Measurements from ENCODE around the gene ZDHHC16. TPM values are rescaled to one million over a fixed set of nuclear protein-coding genes. Genes with fewer than 3 reads are reported as not detected.

Gene ZDHHC16
- 59.6 and 64.9 TPM in 2 replicates for total RNA-seq
- long read RNA-seq, partial matches to known transcripts: 6 of 19 reads
- long read RNA-seq, other reads (novel, unspliced or antisense): 9 of 19 reads

DNA sequence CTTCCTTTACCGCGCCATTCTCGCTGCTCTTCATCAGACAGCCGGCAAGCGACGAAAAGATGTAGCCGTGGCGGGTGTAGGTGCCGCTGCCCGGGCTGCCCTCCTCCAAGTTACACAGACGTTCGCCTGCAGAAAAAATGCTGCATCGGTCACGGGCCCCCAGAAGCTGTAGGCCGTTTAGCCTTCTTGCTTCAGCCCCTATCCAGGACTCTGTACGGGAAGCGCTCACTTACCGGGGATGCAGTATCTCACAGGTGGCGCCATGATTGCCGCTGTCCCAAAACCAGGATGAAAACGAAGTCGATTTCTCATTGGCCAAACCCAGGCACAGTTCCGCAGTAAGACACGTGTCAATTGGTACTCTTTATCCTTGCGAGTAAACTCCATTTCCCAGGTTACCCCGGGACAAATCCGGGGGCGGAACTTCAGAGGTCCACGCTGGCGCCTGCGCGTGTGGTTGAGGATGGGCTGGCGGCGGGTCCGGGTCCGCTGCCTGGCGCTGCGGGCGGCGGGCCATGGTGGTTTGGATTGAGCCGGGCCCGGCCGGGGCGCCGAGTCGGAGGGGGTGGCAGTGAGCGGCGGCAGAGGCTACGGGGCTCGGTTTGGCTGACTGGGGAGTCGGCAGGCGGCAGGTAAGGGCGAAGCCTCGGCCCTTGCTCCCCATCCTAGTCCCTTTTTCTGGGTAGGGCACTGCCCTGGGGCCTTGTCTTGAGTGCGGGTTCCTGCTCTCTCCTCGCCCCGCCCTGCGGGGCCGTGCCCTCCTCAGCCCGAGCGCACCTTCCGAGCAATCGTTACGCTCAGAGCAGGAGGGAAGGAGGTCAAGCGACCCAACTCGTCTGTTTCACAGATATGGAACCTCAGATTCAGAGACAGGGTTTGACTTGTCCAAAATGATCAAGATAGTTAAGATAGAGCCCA is at the start of gene ZDHHC16, which contains the start of gene EXOSC1:
Gene ZDHHC16, plus strand, starts transcription at position 454 of the 918 bp plus-strand sequence. CDS start 5,501 bp downstream, outside the sequence.
Gene EXOSC1, minus strand, starts transcription at position 285 of the 918 bp plus-strand sequence. Its CDS starts 21 bp downstream, at position 264.
- H3K9me3 Mint-ChIP-seq (ENCODE audit: low read depth): no peaks in the 10 kb centered on the region
- no peaks in the 10 kb centered on the region for H3K27me3 Mint-ChIP-seq
- TF ChIP-seq, protein P1, sequence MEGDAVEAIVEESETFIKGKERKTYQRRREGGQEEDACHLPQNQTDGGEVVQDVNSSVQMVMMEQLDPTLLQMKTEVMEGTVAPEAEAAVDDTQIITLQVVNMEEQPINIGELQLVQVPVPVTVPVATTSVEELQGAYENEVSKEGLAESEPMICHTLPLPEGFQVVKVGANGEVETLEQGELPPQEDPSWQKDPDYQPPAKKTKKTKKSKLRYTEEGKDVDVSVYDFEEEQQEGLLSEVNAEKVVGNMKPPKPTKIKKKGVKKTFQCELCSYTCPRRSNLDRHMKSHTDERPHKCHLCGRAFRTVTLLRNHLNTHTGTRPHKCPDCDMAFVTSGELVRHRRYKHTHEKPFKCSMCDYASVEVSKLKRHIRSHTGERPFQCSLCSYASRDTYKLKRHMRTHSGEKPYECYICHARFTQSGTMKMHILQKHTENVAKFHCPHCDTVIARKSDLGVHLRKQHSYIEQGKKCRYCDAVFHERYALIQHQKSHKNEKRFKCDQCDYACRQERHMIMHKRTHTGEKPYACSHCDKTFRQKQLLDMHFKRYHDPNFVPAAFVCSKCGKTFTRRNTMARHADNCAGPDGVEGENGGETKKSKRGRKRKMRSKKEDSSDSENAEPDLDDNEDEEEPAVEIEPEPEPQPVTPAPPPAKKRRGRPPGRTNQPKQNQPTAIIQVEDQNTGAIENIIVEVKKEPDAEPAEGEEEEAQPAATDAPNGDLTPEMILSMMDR (IDR thresholded peaks at IDR 0.05; ENCODE audit: unreplicated experiment): no peak
- H3K4me3 Mint-ChIP-seq (ENCODE audit: low read depth): peak within 1 kb of the TSS; percentile 99
- H3K36me3 Mint-ChIP-seq (ENCODE audit: insufficient read depth): peaks cover 10% of the 10 kb centered on the region
- peak within 1 kb of the TSS; percentile 94 for H3K27ac Mint-ChIP-seq
- H3K4me1 Mint-ChIP-seq (ENCODE audit: low read depth): peaks cover 35% of the 10 kb centered on the region
- peak; percentile 76 for DNase-seq (ENCODE audit: low spot score, unreplicated experiment)

DNA sequence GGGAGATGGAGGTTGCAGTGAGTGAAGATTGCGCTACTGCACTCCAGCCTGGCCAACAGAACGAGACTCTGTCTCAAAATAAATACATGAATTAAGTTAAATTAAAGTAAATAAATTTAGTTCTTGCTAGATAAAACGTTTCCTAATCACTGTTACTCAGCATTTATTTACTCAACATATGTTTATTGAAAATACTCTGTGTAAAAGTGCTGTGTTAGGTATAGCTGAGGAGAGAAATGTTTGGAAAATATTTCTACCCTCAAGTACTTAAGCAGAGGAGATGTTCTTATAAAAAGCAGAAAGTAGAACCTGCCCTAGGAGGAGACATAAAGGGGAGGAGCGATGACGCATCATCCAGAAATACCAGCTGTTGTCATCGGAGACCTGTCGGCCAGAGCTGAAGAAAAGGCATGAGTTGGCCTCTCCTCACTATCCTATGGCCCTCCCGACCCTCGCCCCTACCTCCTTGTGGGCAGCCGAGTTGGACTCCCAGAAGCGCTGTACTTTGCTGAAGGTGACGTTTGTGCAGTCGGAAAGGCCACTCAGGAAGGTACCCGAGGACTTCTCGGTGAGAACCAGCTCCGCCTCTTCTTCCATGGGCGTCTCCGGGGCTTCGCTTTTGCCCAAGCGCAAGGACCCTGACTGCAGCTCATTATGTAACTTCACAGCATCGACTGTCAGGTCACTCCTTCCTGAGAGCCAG is 46.0 kb upstream of the ZDHHC16 start:
- Mint-ChIP-seq H3K27me3 (peaks cover 4% of the 10 kb centered on the region), H3K4me1 (ENCODE audit: low read depth) (peaks cover 13% of the 10 kb centered on the region), H3K9me3 (ENCODE audit: low read depth) (no peaks in the 10 kb centered on the region), H3K27ac (peak overlapping the region; percentile 67), H3K36me3 (ENCODE audit: insufficient read depth) (peaks cover 3% of the 10 kb centered on the region), H3K4me3 (ENCODE audit: low read depth) (peak overlapping the region; percentile 94)
- TF ChIP-seq, protein P1 (IDR thresholded peaks at IDR 0.05; ENCODE audit: unreplicated experiment): no peak
- no peak for DNase-seq (ENCODE audit: low spot score, unreplicated experiment)

DNA sequence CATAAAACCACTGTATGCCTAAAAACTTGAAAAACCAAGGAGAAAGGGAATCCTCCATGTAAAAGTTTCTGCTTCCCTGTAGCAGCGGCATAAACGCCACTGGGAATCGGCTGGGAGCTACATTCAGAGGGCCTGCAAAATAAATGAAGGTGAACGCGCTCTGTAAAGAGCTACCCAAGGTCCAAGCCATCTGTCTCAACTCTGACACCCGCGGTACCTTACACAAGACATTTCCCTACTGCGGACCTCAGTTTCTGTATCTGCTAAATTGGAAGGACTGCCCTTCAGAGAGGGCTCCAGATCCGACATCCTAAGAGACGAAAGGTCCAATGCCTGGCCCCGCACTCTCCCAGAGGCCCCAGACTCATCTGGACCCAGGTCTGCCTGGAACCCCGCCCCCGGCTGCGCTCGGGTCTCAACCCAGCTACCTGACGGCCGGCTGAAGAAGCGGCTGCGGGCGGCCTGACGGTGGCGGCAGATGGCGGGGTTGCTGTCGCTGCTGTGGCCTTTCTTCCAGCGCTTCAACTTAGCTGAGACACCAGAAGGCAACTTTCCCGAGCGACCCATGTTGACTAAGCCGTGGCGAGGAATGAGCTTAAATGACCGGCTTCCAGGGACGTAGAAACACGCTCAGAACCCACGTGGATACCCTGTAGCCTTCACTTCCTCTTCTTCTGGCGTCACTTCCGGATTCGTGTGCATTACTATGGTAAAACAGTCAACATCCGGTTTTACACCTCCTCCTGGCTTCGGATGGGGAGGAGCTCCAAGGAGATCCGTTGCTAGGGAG is 45.1 kb upstream of the ZDHHC16 start, which contains the start of gene RRP12:
Gene RRP12, minus strand, starts transcription at position 676 of the 790 bp plus-strand sequence. Its CDS starts 109 bp downstream, at position 567.
- H3K27ac Mint-ChIP-seq: peak within 1 kb of the TSS; percentile 95
- TF ChIP-seq, protein P1 (IDR thresholded peaks at IDR 0.05; ENCODE audit: unreplicated experiment): peak; percentile 23
- peak; percentile 42 for DNase-seq (ENCODE audit: low spot score, unreplicated experiment)
- H3K4me1 Mint-ChIP-seq (ENCODE audit: low read depth): peaks cover 13% of the 10 kb centered on the region
- peaks cover 4% of the 10 kb centered on the region for H3K27me3 Mint-ChIP-seq
- H3K9me3 Mint-ChIP-seq (ENCODE audit: low read depth): no peaks in the 10 kb centered on the region
- H3K4me3 Mint-ChIP-seq (ENCODE audit: low read depth): peak within 1 kb of the TSS; percentile 94
- H3K36me3 Mint-ChIP-seq (ENCODE audit: insufficient read depth): peaks cover 3% of the 10 kb centered on the region

DNA sequence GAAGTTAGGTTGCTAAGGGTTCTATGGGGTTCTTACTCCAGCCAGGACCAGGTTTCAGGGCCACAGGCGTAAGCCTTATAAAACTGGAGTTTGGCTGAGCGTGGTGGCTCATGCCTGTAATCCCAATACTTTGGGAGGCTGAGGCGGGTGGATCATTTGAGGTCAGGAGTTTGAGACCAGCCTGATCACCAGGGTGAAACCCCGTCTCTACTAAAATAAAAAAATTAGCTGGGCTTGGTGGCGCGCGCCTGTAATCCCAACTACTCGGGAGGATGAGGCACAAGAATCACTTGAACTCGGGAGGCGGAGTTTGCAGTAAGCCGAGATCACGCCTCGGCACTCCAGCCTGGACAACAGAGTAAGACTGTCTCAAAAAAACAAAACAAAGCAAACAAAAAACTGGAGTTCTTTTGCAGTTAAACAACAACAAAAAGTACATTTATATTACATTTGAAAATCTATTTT is 44.5 kb upstream of the ZDHHC16 start:
- Mint-ChIP-seq H3K9me3 (ENCODE audit: low read depth) (no peaks in the 10 kb centered on the region), H3K27ac (peak overlapping the region; percentile 95), H3K4me1 (ENCODE audit: low read depth) (peaks cover 13% of the 10 kb centered on the region), H3K27me3 (peaks cover 4% of the 10 kb centered on the region), H3K36me3 (ENCODE audit: insufficient read depth) (no peaks in the 10 kb centered on the region), H3K4me3 (ENCODE audit: low read depth) (peak overlapping the region; percentile 94)
- no peak for DNase-seq (ENCODE audit: low spot score, unreplicated experiment)
- TF ChIP-seq, protein P1 (IDR thresholded peaks at IDR 0.05; ENCODE audit: unreplicated experiment): no peak
